ENCODE data around the gene CIBAR2.

CIBAR2 gene

GRCh38 chr16:85129876-85130704 is 17.8 kb upstream of the CIBAR2 start:
- CTCF ChIA-PET: interaction anchor here (1.1 to 1.2 kb wide), 2 partner anchors 9 to 15 kb away, joined by 3 read pairs; no protein-coding TSS in a partner anchor
- TF ChIP-seq, protein P1, sequence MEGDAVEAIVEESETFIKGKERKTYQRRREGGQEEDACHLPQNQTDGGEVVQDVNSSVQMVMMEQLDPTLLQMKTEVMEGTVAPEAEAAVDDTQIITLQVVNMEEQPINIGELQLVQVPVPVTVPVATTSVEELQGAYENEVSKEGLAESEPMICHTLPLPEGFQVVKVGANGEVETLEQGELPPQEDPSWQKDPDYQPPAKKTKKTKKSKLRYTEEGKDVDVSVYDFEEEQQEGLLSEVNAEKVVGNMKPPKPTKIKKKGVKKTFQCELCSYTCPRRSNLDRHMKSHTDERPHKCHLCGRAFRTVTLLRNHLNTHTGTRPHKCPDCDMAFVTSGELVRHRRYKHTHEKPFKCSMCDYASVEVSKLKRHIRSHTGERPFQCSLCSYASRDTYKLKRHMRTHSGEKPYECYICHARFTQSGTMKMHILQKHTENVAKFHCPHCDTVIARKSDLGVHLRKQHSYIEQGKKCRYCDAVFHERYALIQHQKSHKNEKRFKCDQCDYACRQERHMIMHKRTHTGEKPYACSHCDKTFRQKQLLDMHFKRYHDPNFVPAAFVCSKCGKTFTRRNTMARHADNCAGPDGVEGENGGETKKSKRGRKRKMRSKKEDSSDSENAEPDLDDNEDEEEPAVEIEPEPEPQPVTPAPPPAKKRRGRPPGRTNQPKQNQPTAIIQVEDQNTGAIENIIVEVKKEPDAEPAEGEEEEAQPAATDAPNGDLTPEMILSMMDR (conservative IDR thresholded peaks at IDR 0.05; ENCODE audit: low read depth): no peak
- peak overlapping the region; percentile 74 for H3K27ac ChIP-seq
- no peak for DNase-seq (ENCODE audit: low spot score)
- POLR2A ChIA-PET (ENCODE audit: low non-redundant PET): no interaction called here

DNA sequence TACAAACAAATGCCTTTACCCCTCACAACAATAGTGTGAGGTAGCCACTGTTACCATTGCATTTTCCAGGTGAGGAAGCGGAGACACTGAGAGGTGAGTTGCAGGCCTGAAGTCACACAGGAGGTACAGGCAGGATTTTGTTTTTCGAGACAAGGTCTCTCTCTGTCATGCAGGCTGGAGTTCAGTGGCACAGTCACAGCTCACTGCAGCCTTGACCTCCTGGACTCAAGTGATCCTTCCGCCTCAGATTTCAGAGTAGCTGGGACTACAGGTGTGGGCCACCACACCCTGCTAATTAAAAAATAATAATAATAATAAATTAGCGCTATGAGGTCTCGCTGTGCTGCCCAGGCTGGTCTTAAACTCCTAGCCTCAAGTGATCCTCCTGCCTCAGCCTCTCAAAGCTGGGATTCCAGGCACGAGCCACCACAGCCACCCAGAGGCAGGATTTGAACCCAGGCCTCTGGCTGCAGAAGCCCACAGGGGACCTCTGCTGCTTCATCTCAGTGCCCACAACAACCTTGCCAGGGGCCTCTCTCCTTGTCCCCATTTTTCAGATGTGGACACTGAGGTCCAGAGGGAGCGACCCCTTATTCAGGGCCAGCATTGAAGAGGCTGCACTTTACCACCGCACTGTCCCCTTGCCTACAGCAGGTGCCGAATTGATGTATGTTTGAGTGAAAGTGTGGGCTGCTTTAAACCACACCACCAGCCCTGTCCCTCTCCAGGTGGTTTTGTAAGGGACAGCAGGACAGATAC is 16.0 kb upstream of the CIBAR2 start:
- no peak overlapping the region for H3K27ac ChIP-seq
- DNase-seq (ENCODE audit: low spot score): no peak
- CTCF ChIA-PET: interaction anchor here (1.0 kb wide), 1 partner anchor 13 kb away, joined by 4 read pairs; no protein-coding TSS in a partner anchor
- TF ChIP-seq, protein P1 (conservative IDR thresholded peaks at IDR 0.05; ENCODE audit: low read depth): no peak
- POLR2A ChIA-PET (ENCODE audit: low non-redundant PET): no interaction called here

DNA sequence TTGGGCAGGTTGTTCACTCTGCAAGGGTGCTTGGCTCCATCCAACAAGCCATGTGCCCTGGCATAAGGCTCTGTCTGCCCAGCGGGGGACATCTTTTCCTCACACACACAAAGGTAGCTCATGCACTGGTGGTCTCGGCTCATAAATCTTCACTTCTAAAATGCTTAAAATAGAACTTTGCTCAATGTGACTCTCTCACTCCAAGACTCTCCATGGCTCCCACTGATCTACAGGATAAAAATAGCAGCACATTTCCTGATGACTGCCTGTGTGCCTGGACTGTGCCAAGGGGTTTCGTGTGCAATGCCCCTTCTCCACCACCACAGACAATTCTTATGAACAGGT is 15.1 kb upstream of the CIBAR2 start:
- no peak for DNase-seq (ENCODE audit: low spot score)
- ChIA-PET POLR2A (ENCODE audit: low non-redundant PET) (no interaction called here), CTCF (no interaction called here)
- H3K27ac ChIP-seq: no peak overlapping the region; the same call in 1 of the 2 replicates
- TF ChIP-seq, protein P1 (conservative IDR thresholded peaks at IDR 0.05; ENCODE audit: low read depth): no peak

DNA sequence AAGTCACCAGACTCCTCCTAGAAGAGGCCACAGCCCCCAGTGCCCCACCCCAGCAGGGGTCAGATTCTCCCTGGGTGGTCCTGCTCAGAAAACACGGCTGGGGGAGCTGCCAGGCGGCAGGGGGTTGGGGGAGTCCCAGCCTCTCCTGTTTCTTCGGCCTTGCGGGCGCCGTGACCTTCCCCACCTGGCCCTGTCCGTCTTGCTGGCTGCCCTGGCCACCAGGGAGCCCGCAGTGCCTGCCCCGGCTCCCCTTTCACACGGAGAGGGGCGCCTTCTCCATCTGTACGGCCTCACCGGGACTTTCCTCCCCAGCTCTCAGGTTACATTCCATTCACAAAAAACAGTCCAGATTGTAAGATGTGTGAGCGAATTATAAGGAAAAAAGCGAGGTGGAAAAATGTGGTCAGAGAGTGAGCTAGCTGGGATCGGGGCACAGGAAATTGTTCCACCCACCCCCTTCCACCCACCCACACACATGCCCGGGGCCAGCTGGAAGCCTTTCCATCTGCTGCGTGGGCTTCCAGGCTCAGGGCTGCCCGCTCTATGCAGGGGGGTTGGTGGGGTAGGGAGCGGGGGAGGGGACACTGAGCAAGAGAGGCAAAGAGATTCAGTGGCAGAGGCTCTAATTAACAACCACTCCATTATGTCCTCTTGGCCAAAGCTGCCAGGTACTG is 14.6 kb upstream of the CIBAR2 start:
- peak overlapping the region; percentile 6; the same call in 1 of the 2 replicates for H3K27ac ChIP-seq
- DNase-seq (ENCODE audit: low spot score): peak; percentile 29
- ChIA-PET CTCF (interaction anchor here (0.6 to 2.0 kb wide), 3 partner anchors 12 to 266 kb away, joined by 3 to 11 read pairs (median 3); no protein-coding TSS in a partner anchor), POLR2A (ENCODE audit: low non-redundant PET) (no interaction called here)
- TF ChIP-seq, protein P1 (conservative IDR thresholded peaks at IDR 0.05; ENCODE audit: low read depth): no peak

- ChIA-PET CTCF (interaction anchor here (0.6 to 2.0 kb wide), 3 partner anchors 11 to 266 kb away, joined by 3 to 11 read pairs (median 3); no protein-coding TSS in a partner anchor), POLR2A (ENCODE audit: low non-redundant PET) (no interaction called here)
- DNase-seq (ENCODE audit: low spot score): no peak
- peak overlapping the region; percentile 6; the same call in 1 of the 2 replicates for H3K27ac ChIP-seq
- TF ChIP-seq, protein P1 (conservative IDR thresholded peaks at IDR 0.05; ENCODE audit: low read depth): no peak
These were observed 14.1 kb upstream of the CIBAR2 start for GRCh38 chr16:85126394-85126704.

All from RWPE1 (cell line).